Stimulated activated CD4-positive, alpha-beta T cell treated with anti-CD3 and anti-CD28 coated beads, Interleukin-2, amount 100 ng/mL, for 48 hours (primary cell): ENCODE measurements around the gene RUBCNL.

Experiments
- DNase-seq, 2 donors: peaks; one replicate each; pipeline ENCODE4 v3.0.0-alpha.2; 2020

Gene RUBCNL

GRCh38 chr13:46297361-46297811 is 89.7 kb downstream of the RUBCNL start:
- no peak for DNase-seq

DNA sequence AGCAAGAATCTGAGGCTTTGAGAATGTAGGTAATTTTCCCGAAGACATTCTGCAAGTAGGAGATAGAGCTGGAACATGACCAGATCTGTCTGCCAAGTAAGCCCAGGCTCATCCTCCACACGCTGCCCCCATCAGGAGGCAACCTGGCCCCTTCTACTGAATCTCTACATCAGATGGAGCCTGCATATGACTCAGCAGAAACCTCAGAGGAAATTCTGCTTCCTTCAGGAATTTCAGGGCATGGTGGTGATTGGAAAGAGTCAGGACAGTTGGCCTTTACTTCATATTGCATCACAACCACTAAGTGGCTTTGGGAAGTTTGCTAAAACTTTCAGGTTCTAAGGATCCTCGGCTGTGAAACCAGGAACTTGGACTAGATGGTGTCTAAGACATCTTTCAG is 90.1 kb downstream of the RUBCNL start:
- no peak for DNase-seq

GRCh38 chr13:46296115-46296822 is 90.8 kb downstream of the RUBCNL start:
- no peak for DNase-seq

DNA sequence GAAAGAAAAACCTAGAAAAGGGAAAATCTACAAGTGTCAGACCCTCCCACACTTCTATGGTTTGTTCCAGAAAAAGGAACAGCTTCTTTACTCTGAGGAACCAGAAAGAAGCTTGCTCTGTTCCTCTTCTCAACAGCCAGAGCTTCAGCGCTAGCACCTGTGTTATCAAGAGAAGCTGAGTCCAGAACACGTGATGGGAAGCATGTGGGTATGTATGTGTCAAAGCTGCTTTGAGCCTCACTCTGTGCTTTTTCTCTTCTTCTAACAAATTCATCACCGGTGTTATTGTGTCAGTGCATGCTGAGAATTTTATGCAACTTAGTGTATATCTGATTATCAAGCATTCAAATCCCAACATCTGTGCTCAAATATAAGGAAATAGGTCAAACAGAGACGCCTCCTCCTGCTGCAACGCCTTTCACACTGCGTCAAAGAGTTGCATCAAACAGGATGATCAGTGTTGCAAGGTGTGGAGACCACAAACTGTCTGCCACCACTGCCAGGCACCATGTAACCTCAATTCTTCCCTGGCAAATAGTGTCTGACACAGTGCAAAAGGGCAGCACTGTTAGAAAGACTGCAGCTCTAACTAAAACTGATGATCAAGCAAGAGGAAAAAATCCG is 91.4 kb downstream of the RUBCNL start:
- peak; percentile 21 to 27 for DNase-seq

- no peak for DNase-seq
Observed at GRCh38 chr13:46293436-46293835, 93.6 kb downstream of the RUBCNL start.
